CD4-positive, alpha-beta memory T cell (primary cell): ENCODE results near the gene CFAP46. TPM values are rescaled to one million over a fixed set of nuclear protein-coding genes. Genes with fewer than 3 reads are reported as not detected.

Source experiments
- CTCF ChIA-PET: fragments of 350-600 bp; sonication (Branson Sonifier 250); formaldehyde crosslinking; loops from one replicate; lab custom pipeline; 2021; ENCODE audit warnings: inconsistent platforms; ENCODE audit not compliant: partially characterized antibody; lab: Charles Lee
- POLR2A ChIA-PET: fragments of 350-600 bp; sonication (Branson Sonifier 250); formaldehyde crosslinking; loops from one replicate; lab custom pipeline; 2021; ENCODE audit not compliant: partially characterized antibody; lab: Charles Lee
- DNase-seq, 5 donors: peaks; one replicate each; pipeline versions ENCODE4 v3.0.0 to v3.0.0-alpha.2; 2020 to 2022; ENCODE audit warnings: mixed read lengths in 1 of 5
- H3K27ac ChIP-seq: one replicate; pipeline ENCODE4 v1.7.0; 2013; ENCODE audit warnings: low read depth, low read length
- H3K27me3 ChIP-seq: 2 replicates; pipeline ENCODE4 v1.7.0; 2013; ENCODE audit warnings: mild to moderate bottlenecking, low read length, moderate library complexity; ENCODE audit not compliant: insufficient read depth
- H3K36me3 ChIP-seq: 2 replicates; pipeline ENCODE4 v1.7.0; 2013; ENCODE audit warnings: mild to moderate bottlenecking, low read length, moderate library complexity; ENCODE audit not compliant: insufficient read depth
- H3K4me1 ChIP-seq: 2 replicates; pipeline ENCODE4 v1.7.0; 2013; ENCODE audit warnings: mild to moderate bottlenecking, low read length, moderate library complexity; ENCODE audit not compliant: insufficient read depth
- H3K4me3 ChIP-seq, 2 donors: one replicate each; pipeline ENCODE4 v1.7.0; 2013; ENCODE audit warnings: low read length in 2 of 2, mild to moderate bottlenecking in 1 of 2
- H3K9me3 ChIP-seq, 2 donors: one replicate each; pipeline ENCODE4 v1.7.0; 2013; ENCODE audit warnings: low read length in 2 of 2, control low read depth in 1 of 2; ENCODE audit not compliant: control insufficient read depth in 1 of 2
- H3K27ac Mint-ChIP-seq, 7 donors: one replicate each; pipeline ENCODE4 v1.8.0; 2020 to 2021; ENCODE audit warnings: mixed read lengths in 7 of 7, mild to moderate bottlenecking in 6 of 7, inconsistent platforms in 3 of 7, moderate library complexity in 3 of 7
- H3K27me3 Mint-ChIP-seq, 2 donors: one replicate each; pipeline ENCODE4 v1.8.0; 2020 to 2021; ENCODE audit warnings: mixed read lengths in 2 of 2
- H3K36me3 Mint-ChIP-seq, 2 donors: one replicate each; pipeline ENCODE4 v1.8.0; 2020 to 2021; ENCODE audit warnings: mixed read lengths in 2 of 2, inconsistent platforms in 1 of 2, mild to moderate bottlenecking in 1 of 2
- H3K4me1 Mint-ChIP-seq, 4 donors: one replicate each; pipeline ENCODE4 v1.8.0; 2020 to 2021; ENCODE audit warnings: mixed read lengths in 4 of 4, mild to moderate bottlenecking in 1 of 4
- H3K4me3 Mint-ChIP-seq, 8 donors: one replicate each; pipeline ENCODE4 v1.8.0; 2020 to 2021; ENCODE audit warnings: mixed read lengths in 8 of 8, mild to moderate bottlenecking in 7 of 8, moderate library complexity in 6 of 8, inconsistent platforms in 3 of 8
- H3K9me3 Mint-ChIP-seq, 8 donors: one replicate each; pipeline ENCODE4 v1.8.0; 2020 to 2021; ENCODE audit warnings: mixed read lengths in 8 of 8, mild to moderate bottlenecking in 5 of 8, inconsistent platforms in 3 of 8, moderate library complexity in 1 of 8
- intact Hi-C: fragments of 100-400 bp; cut with micrococcal nuclease; formaldehyde crosslinking; loops from one replicate; pipeline ENCODE4 v1.15.1; 2023
- polyA plus RNA-seq, 2 donors: library from polyadenylated mRNA; unstranded; fragments of 300-500 nt; fragmentation: Illumina TruSeq; gene quantifications; one replicate each; pipeline ENCODE4 v1.2.3, GENCODE V29; 2021
- total RNA-seq, 2 experiments: library from RNA; stranded (reverse); gene quantifications; one replicate each; pipeline ENCODE4 v1.2.3, GENCODE V29; 2021

CFAP46 gene
- total RNA-seq (not detected), polyA plus RNA-seq (not detected)

DNA sequence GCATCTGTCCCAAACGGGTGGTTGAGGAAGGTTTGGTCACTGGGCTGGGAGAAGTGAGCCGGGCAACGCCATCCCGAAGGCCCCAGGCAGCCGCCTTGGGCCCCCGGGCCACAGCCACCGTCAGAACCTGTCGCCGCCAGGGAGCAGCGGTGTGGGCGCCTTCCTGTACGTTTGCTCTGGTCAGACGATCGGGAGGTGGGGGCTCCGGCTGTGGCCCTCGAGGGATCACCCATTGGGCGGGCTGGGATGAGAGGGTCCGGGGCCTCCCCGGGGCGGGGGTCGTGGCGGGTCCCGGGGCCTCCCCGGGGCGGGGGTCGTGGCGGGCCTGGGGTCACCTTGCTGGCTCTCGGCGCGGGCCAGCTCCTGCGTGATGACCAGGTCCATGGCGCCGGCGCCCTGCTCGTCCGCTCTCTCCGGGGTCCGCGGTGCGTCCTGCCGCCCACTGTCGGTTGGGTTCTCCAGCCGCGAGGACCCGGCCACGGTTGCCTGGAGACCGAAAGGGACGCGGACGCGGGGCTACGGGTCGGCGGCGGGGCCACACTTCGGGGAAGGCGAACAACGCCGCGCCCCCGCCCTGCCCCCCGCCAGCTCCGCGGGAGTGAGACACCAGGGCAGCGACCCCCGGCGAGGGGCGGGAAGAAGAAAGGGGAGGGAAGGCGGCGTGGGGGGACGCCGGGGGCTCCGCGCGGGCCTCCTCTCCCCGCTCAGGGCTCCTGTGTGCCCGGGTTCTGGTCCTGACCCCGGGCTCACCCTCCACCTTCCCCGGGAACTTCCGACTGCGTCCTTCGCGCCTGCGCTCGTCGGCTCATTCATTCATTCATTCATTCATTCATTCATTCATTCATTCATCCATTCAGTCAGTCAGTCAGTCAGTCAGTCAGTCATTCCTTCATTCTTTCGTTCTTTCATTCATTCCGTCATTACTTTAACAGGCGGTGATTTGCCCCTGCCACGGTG, at the start of gene CFAP46:
Gene CFAP46, minus strand, starts transcription at position 470 of the 957 bp plus-strand sequence. Its CDS starts 86 bp downstream, at position 384.
- Histone ChIP-seq H3K4me1 (no peaks in the 10 kb centered on the region), H3K27ac (no peak within 1 kb of the TSS), H3K9me3 (no peaks in the 10 kb centered on the region), H3K27me3 (peaks cover 4% of the 10 kb centered on the region), H3K36me3 (no peaks in the 10 kb centered on the region), H3K4me3 (no peak within 1 kb of the TSS)
- DNase-seq, result no peak
- Mint-ChIP-seq H3K36me3 (no peaks in the 10 kb centered on the region), H3K27me3 (peaks cover 47% of the 10 kb centered on the region in 2 donors), H3K27ac (no peak within 1 kb of the TSS), H3K4me3 (peak within 1 kb of the TSS; percentile 52 to 88 (median 80)), H3K9me3 (peaks cover 0 to 2% (median 0%) of the 10 kb centered on the region in 8 donors), H3K4me1 (peaks cover 4 to 9% (median 7%) of the 10 kb centered on the region in 4 donors)
- ChIA-PET POLR2A (no interaction called here), CTCF (no interaction called here)
- intact Hi-C loops, result no loop called here

- Mint-ChIP-seq H3K27me3 (no peaks in the 10 kb centered on the region), H3K4me3 (no peak overlapping the region), H3K36me3 (no peaks in the 10 kb centered on the region), H3K27ac (no peak overlapping the region), H3K4me1 (no peaks in the 10 kb centered on the region), H3K9me3 (no peaks in the 10 kb centered on the region)
- Histone ChIP-seq H3K9me3 (no peaks in the 10 kb centered on the region), H3K27me3 (no peaks in the 10 kb centered on the region), H3K4me3 (no peak overlapping the region), H3K36me3 (no peaks in the 10 kb centered on the region), H3K4me1 (no peaks in the 10 kb centered on the region), H3K27ac (no peak overlapping the region)
- no peak for DNase-seq
- POLR2A ChIA-PET, result no interaction called here
- intact Hi-C loops, result no loop called here
- CTCF ChIA-PET, result no interaction called here
Observed at GRCh38 chr10:132991706-132992432, 49.5 kb upstream of the CFAP46 start.

DNA sequence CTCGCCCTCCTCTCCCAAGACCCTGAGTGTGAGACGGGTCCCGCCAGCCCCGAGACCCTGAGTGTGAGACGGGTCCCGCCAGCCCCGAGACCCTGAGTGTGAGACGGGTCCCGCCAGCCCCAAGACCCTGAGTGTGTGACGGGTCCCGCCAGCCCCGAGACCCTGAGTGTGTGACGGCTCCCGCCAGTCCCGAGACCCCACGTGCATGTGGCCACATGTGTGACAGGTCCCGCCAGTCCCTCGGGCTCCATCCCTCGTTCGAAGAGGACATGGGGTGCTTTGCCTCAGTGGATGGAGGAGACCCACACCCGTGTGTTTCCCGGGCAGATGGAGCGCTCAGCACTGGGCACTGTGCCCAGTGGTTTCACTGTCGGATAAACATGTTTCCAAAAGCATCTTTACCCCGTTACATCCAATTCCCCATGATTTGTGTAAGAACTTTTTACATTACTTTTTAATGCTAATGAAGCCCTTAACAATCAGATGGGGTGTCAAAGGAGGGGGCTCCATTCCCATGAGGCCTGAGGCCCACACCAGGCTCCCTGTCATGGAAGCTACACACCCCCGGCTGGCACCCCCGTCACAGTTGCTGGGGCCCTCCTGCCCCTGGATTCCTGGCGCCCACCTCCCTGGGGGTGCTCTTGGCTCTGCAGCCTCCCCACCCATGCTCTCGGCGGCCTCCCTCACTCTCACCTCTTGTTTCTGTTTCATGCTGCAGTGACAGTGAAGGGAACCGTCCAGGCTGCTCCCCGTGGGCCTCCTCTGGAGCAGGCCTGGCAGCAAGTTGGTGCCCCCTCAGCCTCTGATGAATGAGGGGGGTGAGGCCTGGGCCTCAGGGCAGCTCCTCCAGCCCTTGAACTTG, 48.5 kb upstream of the CFAP46 start:
- Mint-ChIP-seq H3K27ac (no peak overlapping the region), H3K9me3 (no peaks in the 10 kb centered on the region), H3K27me3 (no peaks in the 10 kb centered on the region), H3K4me3 (no peak overlapping the region), H3K4me1 (no peaks in the 10 kb centered on the region), H3K36me3 (no peaks in the 10 kb centered on the region)
- intact Hi-C loops, result no loop called here
- Histone ChIP-seq H3K27ac (no peak overlapping the region), H3K36me3 (no peaks in the 10 kb centered on the region), H3K4me3 (no peak overlapping the region), H3K4me1 (no peaks in the 10 kb centered on the region), H3K9me3 (no peaks in the 10 kb centered on the region), H3K27me3 (no peaks in the 10 kb centered on the region)
- CTCF ChIA-PET, result no interaction called here
- POLR2A ChIA-PET, result no interaction called here
- no peak for DNase-seq

DNA sequence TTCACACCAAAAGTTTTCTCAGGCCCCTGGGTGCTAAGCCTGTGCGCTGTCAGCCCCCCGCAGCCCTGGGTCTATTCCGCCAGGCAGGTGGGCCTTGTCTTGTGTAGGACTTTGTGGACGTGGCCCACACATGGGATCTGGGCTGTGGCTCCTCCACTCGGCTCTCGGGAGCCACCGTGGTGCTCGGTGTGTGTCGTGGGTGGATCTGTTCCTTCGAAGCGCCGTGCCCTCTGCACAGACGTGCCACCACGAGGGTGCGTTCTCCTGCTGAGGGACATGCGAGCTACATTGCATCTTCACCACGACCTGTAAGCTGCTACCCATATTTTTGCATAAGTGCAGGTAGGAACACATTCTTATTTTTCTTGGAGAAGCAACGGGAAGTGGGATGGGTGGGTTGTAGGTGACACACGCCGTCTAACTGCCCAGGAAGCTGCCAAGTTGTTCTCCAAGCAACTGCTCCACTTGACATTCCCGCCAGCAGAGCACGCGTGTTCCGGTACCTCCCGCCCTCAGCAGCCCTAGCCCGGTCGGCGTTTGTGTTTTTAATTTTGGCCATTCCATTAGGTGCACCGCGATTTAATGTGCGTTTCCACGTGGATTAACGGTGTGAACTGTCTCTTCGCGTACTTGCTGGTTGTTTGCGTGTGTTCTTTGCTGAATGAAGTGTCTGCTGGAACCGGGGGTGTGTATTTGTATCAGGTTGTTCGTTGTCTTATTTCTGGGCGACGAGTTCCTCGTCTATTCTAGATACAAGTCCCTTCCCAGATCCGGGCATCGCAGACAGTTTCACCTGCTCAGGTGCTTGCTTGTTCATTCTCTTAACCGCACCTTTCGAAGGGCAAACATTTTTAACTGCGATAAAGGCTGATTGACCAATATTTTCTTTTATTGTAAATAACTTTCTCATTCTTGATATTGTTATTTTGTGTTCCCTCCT, 47.4 kb upstream of the CFAP46 start:
- no peak for DNase-seq
- Mint-ChIP-seq H3K4me3 (no peak overlapping the region), H3K9me3 (no peaks in the 10 kb centered on the region), H3K4me1 (no peaks in the 10 kb centered on the region), H3K27me3 (no peaks in the 10 kb centered on the region), H3K27ac (no peak overlapping the region), H3K36me3 (no peaks in the 10 kb centered on the region)
- Histone ChIP-seq H3K27ac (no peak overlapping the region), H3K27me3 (no peaks in the 10 kb centered on the region), H3K4me3 (no peak overlapping the region), H3K4me1 (no peaks in the 10 kb centered on the region), H3K36me3 (no peaks in the 10 kb centered on the region), H3K9me3 (no peaks in the 10 kb centered on the region)
- CTCF ChIA-PET, result no interaction called here
- POLR2A ChIA-PET, result no interaction called here
- intact Hi-C loops, result no loop called here

GRCh38 chr10:132988988-132989387, 46.6 kb upstream of the CFAP46 start:
- Mint-ChIP-seq H3K27me3 (no peaks in the 10 kb centered on the region), H3K27ac (no peak overlapping the region), H3K4me3 (no peak overlapping the region), H3K9me3 (no peaks in the 10 kb centered on the region), H3K4me1 (no peaks in the 10 kb centered on the region), H3K36me3 (no peaks in the 10 kb centered on the region)
- no peaks in the 10 kb centered on the region for H3K27me3 ChIP-seq
- intact Hi-C loops, result no loop called here
- H3K9me3 ChIP-seq, result no peaks in the 10 kb centered on the region
- ChIA-PET CTCF (no interaction called here), POLR2A (no interaction called here)
- no peak for DNase-seq
- H3K36me3 ChIP-seq, result no peaks in the 10 kb centered on the region
- no peak overlapping the region for H3K27ac ChIP-seq
- H3K4me3 ChIP-seq, result no peak overlapping the region
- no peaks in the 10 kb centered on the region for H3K4me1 ChIP-seq

- Mint-ChIP-seq H3K27me3 (no peaks in the 10 kb centered on the region), H3K36me3 (no peaks in the 10 kb centered on the region), H3K4me3 (no peak overlapping the region), H3K9me3 (no peaks in the 10 kb centered on the region), H3K27ac (no peak overlapping the region), H3K4me1 (no peaks in the 10 kb centered on the region)
- POLR2A ChIA-PET, result no interaction called here
- Histone ChIP-seq H3K27me3 (no peaks in the 10 kb centered on the region), H3K4me1 (no peaks in the 10 kb centered on the region), H3K9me3 (no peaks in the 10 kb centered on the region), H3K4me3 (no peak overlapping the region), H3K27ac (no peak overlapping the region), H3K36me3 (no peaks in the 10 kb centered on the region)
- intact Hi-C loops, result no loop called here
- DNase-seq, result no peak
- CTCF ChIA-PET, result no interaction called here
Observed at GRCh38 chr10:132987671-132988571, 45.6 kb upstream of the CFAP46 start.
